Lower lobe of right lung (tissue), 2 donors: Measurements from ENCODE around the gene TRERF1. TPM values are rescaled to one million over a fixed set of nuclear protein-coding genes. Genes with fewer than 3 reads are reported as not detected.

ENCODE experiments used
- ATAC-seq, 2 donors: fragments of 200-7000 bp; cut with Tn5 transposase; one replicate each; pipeline ENCODE4 v1.9.1; 2020 to 2022; ENCODE audit warnings: mild to moderate bottlenecking in 2 of 2, moderate library complexity in 2 of 2
- DNase-seq: peaks from one replicate; pipeline ENCODE4 v3.0.0-alpha.2; 2020
- H3K27ac ChIP-seq: fragments of 200-600 bp; one replicate; pipeline ENCODE4 v1.8.0; 2022
- H3K27me3 ChIP-seq: fragments of 200-600 bp; one replicate; pipeline ENCODE4 v1.8.0; 2022; ENCODE audit warnings: low read depth
- H3K36me3 ChIP-seq: fragments of 200-600 bp; one replicate; pipeline ENCODE4 v1.8.0; 2022; ENCODE audit warnings: mild to moderate bottlenecking
- H3K4me1 ChIP-seq: fragments of 200-600 bp; one replicate; pipeline ENCODE4 v1.8.0; 2022
- H3K4me3 ChIP-seq: fragments of 200-600 bp; one replicate; pipeline ENCODE4 v1.8.0; 2022; ENCODE audit warnings: mild to moderate bottlenecking
- H3K9me3 ChIP-seq: fragments of 200-600 bp; one replicate; pipeline ENCODE4 v1.8.0; 2022
- intact Hi-C: fragments of 100-400 bp; cut with DNase I; formaldehyde crosslinking; loops from one replicate; pipeline ENCODE4 v1.11.0; 2022
- total RNA-seq: library from RNA; stranded (reverse); fragmentation: NEBNext Ultra II Directional; extraction: Animal tissue kit (Norgen Biotek cat#: 25700); gene quantifications from one replicate; pipeline ENCODE4 v1.2.1, GENCODE V29; 2021
- TF ChIP-seq, protein P1 (sequence below): fragments of 200-600 bp; IDR thresholded peaks from one replicate; pipeline ENCODE4 v1.8.0; 2022; ENCODE audit warnings: antibody characterized with exemption, mild to moderate bottlenecking
- donor health status: DM: no; HTN: yes; CAD: no; lungs with severe emphysema.

The TRERF1 gene
- total RNA-seq, 1 donor from 2014 or later, result 5.6 TPM

DNA sequence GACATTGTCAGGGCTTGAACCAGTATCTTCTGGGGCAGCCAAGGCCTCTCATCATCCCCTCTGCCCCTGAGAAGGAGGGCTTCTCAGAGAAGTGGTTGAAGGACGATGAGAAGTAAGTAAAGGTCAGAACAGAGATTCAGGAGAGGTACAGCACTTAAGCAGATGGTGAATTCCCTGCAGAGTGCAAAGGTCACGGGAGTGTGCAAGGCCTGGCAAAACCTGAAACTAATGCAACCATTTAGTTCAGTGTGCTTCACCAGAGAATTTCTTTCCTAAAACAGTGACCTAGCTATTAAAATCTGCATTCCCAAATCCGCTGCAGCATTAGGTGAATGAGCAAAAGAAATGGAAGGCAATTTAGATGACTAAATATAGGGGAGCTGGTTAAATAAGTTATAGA lies 58.4 kb downstream of the TRERF1 start:
- Histone ChIP-seq H3K4me1 (peaks cover 14% of the 10 kb centered on the region), H3K36me3 (no peaks in the 10 kb centered on the region), H3K4me3 (no peak overlapping the region), H3K27me3 (no peaks in the 10 kb centered on the region), H3K9me3 (no peaks in the 10 kb centered on the region), H3K27ac (no peak overlapping the region)
- intact Hi-C loops, result no loop called here
- no peak for DNase-seq
- no peak for ATAC-seq
- TF ChIP-seq, protein P1, sequence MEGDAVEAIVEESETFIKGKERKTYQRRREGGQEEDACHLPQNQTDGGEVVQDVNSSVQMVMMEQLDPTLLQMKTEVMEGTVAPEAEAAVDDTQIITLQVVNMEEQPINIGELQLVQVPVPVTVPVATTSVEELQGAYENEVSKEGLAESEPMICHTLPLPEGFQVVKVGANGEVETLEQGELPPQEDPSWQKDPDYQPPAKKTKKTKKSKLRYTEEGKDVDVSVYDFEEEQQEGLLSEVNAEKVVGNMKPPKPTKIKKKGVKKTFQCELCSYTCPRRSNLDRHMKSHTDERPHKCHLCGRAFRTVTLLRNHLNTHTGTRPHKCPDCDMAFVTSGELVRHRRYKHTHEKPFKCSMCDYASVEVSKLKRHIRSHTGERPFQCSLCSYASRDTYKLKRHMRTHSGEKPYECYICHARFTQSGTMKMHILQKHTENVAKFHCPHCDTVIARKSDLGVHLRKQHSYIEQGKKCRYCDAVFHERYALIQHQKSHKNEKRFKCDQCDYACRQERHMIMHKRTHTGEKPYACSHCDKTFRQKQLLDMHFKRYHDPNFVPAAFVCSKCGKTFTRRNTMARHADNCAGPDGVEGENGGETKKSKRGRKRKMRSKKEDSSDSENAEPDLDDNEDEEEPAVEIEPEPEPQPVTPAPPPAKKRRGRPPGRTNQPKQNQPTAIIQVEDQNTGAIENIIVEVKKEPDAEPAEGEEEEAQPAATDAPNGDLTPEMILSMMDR, result no peak

DNA sequence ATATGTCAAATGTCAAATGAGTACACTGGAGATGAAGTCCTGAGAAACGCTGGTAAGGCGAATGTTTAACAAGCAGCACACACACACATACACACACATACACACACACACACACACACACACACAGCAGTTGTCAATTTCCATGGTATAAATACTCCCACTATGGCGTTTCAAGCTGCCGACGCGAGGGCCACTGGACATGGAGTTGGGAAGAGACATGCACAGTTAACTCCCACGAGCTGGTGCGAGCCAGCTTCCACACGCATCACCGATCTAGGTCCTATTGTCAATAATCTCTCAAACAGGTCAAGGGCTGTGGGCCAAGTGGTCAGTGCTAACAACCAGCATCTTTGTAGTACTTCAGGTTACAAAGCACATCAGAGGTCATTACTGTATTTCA lies 58.9 kb downstream of the TRERF1 start:
- TF ChIP-seq, protein P1, result no peak
- Histone ChIP-seq H3K4me3 (no peak overlapping the region), H3K27ac (no peak overlapping the region), H3K27me3 (no peaks in the 10 kb centered on the region), H3K9me3 (no peaks in the 10 kb centered on the region), H3K36me3 (no peaks in the 10 kb centered on the region), H3K4me1 (peaks cover 14% of the 10 kb centered on the region)
- no peak for ATAC-seq
- no peak for DNase-seq
- intact Hi-C loops, result no loop called here

DNA sequence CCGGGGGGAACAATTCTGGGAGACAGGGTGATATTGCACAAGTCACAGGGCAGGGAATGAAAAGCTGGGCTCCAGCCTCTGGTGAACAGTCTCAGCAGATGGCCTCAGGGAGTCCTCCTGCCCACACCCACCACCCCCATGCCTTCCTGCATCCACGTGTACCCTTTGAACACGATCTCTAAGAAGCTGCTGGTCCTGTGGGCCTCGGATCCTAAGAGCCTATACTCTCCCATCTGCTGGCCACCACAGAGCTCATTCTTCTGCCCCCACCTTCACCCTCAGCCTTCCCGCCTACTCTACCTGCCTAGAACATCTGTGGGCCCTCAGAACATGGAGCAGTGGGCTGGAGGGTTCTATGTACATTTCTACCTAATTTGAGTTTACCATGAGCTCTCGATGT lies 60.3 kb downstream of the TRERF1 start:
- no peaks in the 10 kb centered on the region for H3K9me3 ChIP-seq
- intact Hi-C loops, result no loop called here
- H3K27me3 ChIP-seq, result no peaks in the 10 kb centered on the region
- H3K4me3 ChIP-seq, result no peak overlapping the region
- H3K27ac ChIP-seq, result peak overlapping the region; percentile 66
- TF ChIP-seq, protein P1, result no peak
- H3K36me3 ChIP-seq, result no peaks in the 10 kb centered on the region
- H3K4me1 ChIP-seq, result peaks cover 14% of the 10 kb centered on the region
- no peak for ATAC-seq
- DNase-seq, result no peak

DNA sequence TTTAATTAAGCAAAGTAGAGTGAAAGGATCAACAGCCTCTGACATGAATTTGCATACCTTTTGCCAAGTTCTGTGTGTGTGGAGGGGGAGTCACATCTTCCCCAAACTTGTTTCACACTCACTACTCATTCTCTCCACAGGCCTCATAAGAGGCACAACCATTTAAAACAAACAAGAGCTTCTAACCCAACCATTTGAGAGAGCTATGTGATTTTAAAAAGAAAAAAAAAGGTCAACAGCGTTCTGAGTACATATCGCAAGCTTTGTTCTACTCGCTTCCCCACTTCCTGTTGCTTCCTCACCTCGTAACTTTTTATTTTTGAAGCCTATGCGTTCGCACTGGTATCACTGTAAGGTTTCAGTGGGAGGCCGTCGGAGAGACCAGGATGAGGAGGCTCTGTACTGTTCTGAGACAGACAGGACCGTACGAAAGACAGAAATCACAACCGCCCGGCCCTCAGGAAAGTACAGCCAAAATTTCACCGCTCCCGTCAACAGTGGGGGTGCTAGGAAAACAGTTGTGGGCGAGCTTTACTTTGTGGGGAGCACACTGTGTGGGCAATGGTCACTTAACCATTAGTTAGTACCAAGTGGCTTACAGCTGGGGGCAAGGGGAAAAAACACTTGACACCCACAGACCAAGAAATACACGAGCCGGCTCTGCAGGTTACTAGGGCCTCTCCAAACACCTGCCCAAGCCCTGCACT lies 61.3 kb downstream of the TRERF1 start:
- ATAC-seq, result peak; percentile 54 to 70
- DNase-seq, result no peak
- TF ChIP-seq, protein P1, result no peak
- H3K27me3 ChIP-seq, result no peaks in the 10 kb centered on the region
- H3K4me3 ChIP-seq, result no peak overlapping the region
- intact Hi-C loops, result no loop called here
- H3K27ac ChIP-seq, result peak overlapping the region; percentile 66
- H3K36me3 ChIP-seq, result no peaks in the 10 kb centered on the region
- H3K9me3 ChIP-seq, result no peaks in the 10 kb centered on the region
- peaks cover 14% of the 10 kb centered on the region for H3K4me1 ChIP-seq

DNA sequence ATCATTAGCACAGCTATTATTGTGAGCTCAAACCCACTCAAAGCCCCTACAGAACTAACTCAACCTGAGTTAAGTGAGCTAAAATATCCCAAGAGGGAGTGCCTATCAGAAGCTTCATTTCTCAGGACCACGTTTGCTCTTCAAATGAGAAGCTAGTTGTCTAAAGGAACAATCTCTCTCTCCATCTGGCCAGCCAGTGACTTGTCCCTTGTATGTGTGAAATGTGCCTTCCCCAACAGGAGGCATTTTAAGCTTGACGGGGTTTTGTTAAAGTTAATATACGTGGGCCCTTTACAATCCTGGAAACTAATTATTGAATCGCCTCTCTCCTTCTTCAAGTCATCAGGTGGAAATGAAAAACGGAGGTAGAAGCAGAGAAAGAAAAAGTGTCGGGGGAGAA lies 62.0 kb downstream of the TRERF1 start:
- no peaks in the 10 kb centered on the region for H3K9me3 ChIP-seq
- TF ChIP-seq, protein P1, result no peak
- intact Hi-C loops, result no loop called here
- peak overlapping the region; percentile 26 for H3K27ac ChIP-seq
- no peaks in the 10 kb centered on the region for H3K36me3 ChIP-seq
- H3K4me1 ChIP-seq, result peaks cover 9% of the 10 kb centered on the region
- no peak overlapping the region for H3K4me3 ChIP-seq
- DNase-seq (no peak), ATAC-seq (no peak)
- no peaks in the 10 kb centered on the region for H3K27me3 ChIP-seq
